Thyroid gland (tissue), 4 donors: ENCODE results near the gene P2RY8. TPM values are rescaled to one million over a fixed set of nuclear protein-coding genes. Genes with fewer than 3 reads are reported as not detected.

Experiments
- DNase-seq, 2 donors: peaks; one replicate each; pipeline ENCODE4 v3.0.0-alpha.2; 2019
- H3K27ac ChIP-seq, 3 donors: fragments of 200-600 bp; sonication (generic); 1 replicate in 2 of 3; 2 replicates in 1 of 3; pipeline ENCODE4 v1.5.1; 2016 to 2019; ENCODE audit warnings: mild to moderate bottlenecking in 1 of 3, moderate library complexity in 1 of 3
- H3K27me3 ChIP-seq: fragments of 200-600 bp; sonication (generic); one replicate; pipeline ENCODE4 v1.5.1; 2019
- H3K36me3 ChIP-seq, 2 donors: fragments of 200-600 bp; sonication (generic); one replicate each; pipeline ENCODE4 v1.5.1; 2016 to 2019
- H3K4me1 ChIP-seq, 2 donors: fragments of 200-600 bp; sonication (generic); one replicate each; pipeline ENCODE4 v1.5.1; 2017 to 2019
- H3K4me3 ChIP-seq, 3 donors: fragments of 200-600 bp; sonication (generic); replicated peaks in 1 of 3; 1 replicate in 2 of 3; 2 replicates in 1 of 3; pipeline ENCODE4 v1.5.1; 2016; ENCODE audit warnings: mild to moderate bottlenecking in 1 of 3
- H3K9me3 ChIP-seq: fragments of 200-600 bp; sonication (generic); one replicate; pipeline ENCODE4 v1.5.1; 2017
- POLR2A ChIP-seq, 2 donors: fragments of 450-650 bp; IDR thresholded peaks; one replicate each; pipeline ENCODE4 v1.6.1; 2017; ENCODE audit warnings: antibody characterized with exemption in 2 of 2, mild to moderate bottlenecking in 2 of 2, moderate library complexity in 1 of 2
- WGBS, 2 donors: methylation state at CpG; one replicate each; pipeline ENCODE4 v1.1.5; 2017; 5-methylcytosine and 5-hydroxymethylcytosine counted together
- intact Hi-C: fragments of 100-400 bp; cut with DNase I; formaldehyde crosslinking; loops from one replicate; pipeline ENCODE4 v1.15.1; 2023
- total RNA-seq, 4 donors: library from RNA; depleted of rRNA; stranded (reverse); fragments of >200 nt; gene quantifications; one replicate each; pipeline ENCODE4 v1.2.3, GENCODE V29; 2016
- TF ChIP-seq, protein P1 (sequence below), 6 experiments: fragments of 200-600 bp in 3 of 6; fragments of 450-650 bp in 3 of 6; sonication (generic) in 3 of 6; IDR thresholded peaks; one replicate each; pipeline ENCODE4 v1.5.1; 2016 to 2019; ENCODE audit warnings: antibody characterized with exemption in 6 of 6, mild to moderate bottlenecking in 2 of 6, inconsistent platforms in 1 of 6, moderate library complexity in 1 of 6

P2RY8 gene
- total RNA-seq, 4 donors from 2014 or later = 2.4 to 11.9 (median 3.0) TPM

DNA sequence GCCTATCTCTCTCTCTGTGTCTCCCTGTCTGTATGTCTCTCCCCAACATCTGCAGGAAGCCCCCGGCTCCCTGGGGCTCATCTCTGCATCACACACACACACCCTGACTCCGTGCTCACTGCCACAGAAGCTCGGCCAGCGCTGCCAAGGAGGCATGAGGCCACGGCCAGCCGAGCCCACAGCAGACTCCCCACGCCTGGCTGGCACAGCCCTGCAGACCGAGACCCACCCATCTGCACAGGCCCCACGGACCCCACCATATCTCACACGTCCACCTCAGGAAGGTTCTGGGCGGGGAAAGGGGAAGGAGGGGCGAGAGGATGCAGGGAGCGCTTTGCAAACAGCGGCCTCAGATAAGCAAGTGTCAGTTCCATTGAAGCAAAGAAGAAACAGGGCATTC lies 116.6 kb downstream of the P2RY8 start:
- Histone ChIP-seq H3K9me3 (no peaks in the 10 kb centered on the region), H3K27me3 (no peaks in the 10 kb centered on the region), H3K4me3 (no peak overlapping the region), H3K4me1 (no peaks in the 10 kb centered on the region), H3K27ac (no peak overlapping the region), H3K36me3 (peaks cover 10 to 29% of the 10 kb centered on the region in 2 donors)
- TF ChIP-seq, protein P1, sequence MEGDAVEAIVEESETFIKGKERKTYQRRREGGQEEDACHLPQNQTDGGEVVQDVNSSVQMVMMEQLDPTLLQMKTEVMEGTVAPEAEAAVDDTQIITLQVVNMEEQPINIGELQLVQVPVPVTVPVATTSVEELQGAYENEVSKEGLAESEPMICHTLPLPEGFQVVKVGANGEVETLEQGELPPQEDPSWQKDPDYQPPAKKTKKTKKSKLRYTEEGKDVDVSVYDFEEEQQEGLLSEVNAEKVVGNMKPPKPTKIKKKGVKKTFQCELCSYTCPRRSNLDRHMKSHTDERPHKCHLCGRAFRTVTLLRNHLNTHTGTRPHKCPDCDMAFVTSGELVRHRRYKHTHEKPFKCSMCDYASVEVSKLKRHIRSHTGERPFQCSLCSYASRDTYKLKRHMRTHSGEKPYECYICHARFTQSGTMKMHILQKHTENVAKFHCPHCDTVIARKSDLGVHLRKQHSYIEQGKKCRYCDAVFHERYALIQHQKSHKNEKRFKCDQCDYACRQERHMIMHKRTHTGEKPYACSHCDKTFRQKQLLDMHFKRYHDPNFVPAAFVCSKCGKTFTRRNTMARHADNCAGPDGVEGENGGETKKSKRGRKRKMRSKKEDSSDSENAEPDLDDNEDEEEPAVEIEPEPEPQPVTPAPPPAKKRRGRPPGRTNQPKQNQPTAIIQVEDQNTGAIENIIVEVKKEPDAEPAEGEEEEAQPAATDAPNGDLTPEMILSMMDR (IDR thresholded peaks at IDR 0.05) = no peak
- no peak for TF ChIP-seq POLR2A (IDR thresholded peaks at IDR 0.05)
- intact Hi-C loops = no loop called here
- no peak for DNase-seq
- 63 to 75% methylated on average over 12 to 14 of the region's 14 CpGs for WGBS, 2 donors

DNA sequence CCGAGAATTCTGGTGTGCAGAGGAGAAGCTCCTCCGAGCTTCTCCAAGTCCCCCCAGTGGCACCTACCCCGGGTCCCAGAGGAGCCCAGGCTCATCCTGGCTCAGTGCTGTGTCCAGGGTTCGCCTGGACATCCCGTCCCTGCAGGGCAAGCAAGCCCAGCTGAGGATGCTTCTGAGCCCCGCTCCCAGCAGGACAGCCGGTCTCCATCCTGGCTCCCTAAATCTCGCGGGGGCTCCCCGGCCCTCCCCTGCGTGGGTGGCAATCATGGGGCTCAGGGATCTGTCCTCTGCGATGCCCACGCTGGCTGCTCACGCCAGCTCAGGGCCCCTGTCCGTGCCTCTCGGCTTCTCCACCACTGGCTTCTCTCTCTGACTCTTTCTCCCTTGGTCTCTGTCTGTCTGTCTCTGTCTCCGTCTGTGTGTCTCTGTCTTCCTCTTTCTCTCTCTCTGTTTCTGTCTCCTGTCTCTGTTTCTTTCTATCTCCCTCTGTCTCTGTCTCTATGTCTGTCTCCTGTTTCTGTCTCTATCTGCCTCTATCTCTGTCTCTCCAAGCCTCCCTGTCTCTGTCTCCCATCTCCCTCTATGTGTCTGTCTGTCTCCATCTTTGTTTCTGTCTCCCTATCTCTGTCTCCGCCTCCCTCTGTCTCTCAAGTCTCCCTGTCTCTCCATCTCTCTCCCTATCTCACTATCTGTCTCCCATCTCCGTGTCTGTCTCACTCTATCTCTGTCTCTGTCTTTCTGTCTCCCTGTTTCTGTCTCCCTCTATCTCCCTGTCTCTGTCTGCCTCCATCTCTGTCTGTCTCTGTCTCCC lies 117.2 kb downstream of the P2RY8 start:
- 92 to 93% methylated on average over 11 to 19 of the region's 19 CpGs for WGBS, 2 donors
- intact Hi-C loops = no loop called here
- peaks cover 7 to 29% of the 10 kb centered on the region in 2 donors for H3K36me3 ChIP-seq

DNA sequence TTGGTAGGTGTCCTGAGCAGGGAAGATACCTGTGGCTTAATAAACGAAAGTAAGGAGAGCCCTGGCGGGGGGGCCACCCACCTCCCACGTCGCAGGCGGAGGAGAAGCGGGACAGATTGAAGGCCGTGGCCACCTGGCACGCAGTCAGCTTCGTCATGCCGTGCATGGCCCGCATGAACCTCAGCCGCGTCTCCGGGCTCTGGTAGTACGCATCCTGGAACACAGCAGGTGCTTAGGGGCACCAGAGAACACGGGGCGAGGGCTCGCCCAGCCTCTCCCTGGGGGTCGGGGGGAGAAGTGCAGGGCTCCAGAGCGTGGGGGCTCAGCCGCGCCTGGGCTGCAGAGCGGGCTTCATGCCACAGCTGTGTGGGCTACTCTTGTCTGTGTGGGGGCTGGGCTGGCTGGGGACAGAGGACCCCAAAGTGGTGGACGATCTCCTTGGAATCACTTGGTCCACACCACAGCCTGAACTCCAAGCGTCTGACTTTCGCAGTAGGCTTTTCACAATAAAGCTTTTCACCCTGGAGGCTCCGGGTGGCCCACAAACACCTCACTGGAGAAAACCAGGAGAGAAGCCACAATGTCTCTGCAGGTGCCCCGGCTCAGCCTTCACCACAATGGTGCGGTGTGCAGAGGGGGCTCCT lies 118.0 kb downstream of the P2RY8 start:
- Histone ChIP-seq H3K4me3 (no peak overlapping the region), H3K27me3 (no peaks in the 10 kb centered on the region), H3K27ac (no peak overlapping the region), H3K9me3 (no peaks in the 10 kb centered on the region), H3K36me3 (peaks cover 12 to 29% of the 10 kb centered on the region in 2 donors), H3K4me1 (no peaks in the 10 kb centered on the region)
- intact Hi-C loops = no loop called here
- TF ChIP-seq, protein P1 (IDR thresholded peaks at IDR 0.05) = no peak
- TF ChIP-seq POLR2A (IDR thresholded peaks at IDR 0.05) = no peak
- WGBS, 2 donors = 92 to 95% methylated on average over 20 to 24 of the region's 29 CpGs
- DNase-seq = no peak

More for the DNA sequence above, 117.2 kb downstream of the P2RY8 start:
- no peak overlapping the region for H3K4me3 ChIP-seq
- DNase-seq = no peak
- TF ChIP-seq POLR2A (IDR thresholded peaks at IDR 0.05) = no peak
- TF ChIP-seq, protein P1 (IDR thresholded peaks at IDR 0.05) = no peak
- H3K27ac ChIP-seq = no peak overlapping the region
- no peaks in the 10 kb centered on the region for H3K9me3 ChIP-seq
- H3K27me3 ChIP-seq = no peaks in the 10 kb centered on the region
- no peaks in the 10 kb centered on the region for H3K4me1 ChIP-seq

DNA sequence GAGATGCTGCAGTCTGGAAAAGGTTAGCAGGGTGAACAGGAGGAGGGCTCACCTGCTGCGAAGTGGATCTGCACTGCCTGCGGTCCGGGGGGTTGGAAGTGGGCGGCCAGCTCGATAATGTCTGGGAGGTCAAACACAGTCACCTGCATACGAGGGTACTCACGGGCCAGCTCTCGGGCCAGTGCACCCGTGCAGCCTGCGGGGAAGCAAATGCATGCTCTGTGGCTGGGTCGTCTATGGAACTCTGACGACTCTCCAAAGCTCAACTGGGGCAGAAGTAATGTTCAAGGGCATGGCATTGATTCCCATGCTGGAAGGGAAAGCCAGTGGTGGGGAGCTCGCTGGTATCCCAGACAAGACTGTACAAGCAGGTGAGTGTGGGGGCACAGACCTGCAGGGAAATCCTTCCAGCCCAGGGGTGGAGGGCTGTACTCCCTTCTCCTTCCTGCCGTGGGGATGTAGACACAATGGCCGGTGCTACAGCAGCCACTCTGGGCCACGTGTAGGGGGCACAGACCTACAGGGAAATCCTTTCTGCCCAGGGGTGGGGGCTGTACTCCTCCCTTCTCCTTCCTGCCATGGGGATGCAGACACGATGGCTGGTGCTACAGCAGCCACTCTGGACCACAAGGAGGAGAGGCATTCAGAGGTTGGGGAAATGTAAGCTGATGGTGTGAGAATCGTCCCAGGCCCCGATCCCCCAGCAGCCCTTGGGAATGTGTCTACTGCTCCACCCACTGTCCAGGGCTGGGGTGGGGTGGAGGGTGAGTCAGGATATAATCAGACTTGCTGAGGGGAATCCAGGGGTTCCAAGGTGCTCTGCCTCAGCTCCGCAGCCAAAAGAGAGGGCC lies 118.8 kb downstream of the P2RY8 start:
- Histone ChIP-seq H3K4me1 (no peaks in the 10 kb centered on the region), H3K4me3 (no peak overlapping the region), H3K36me3 (peaks cover 12 to 29% of the 10 kb centered on the region in 2 donors), H3K27ac (no peak overlapping the region), H3K27me3 (no peaks in the 10 kb centered on the region), H3K9me3 (no peaks in the 10 kb centered on the region)
- TF ChIP-seq, protein P1 (IDR thresholded peaks at IDR 0.05) = no peak
- TF ChIP-seq POLR2A (IDR thresholded peaks at IDR 0.05) = no peak
- intact Hi-C loops = no loop called here
- DNase-seq = no peak
- WGBS, 2 donors = 94 to 96% methylated on average over 18 to 19 of the region's 20 CpGs
